PFSK-1 (cell line): ENCODE data around the gene GET4.

ENCODE experiments used
- FOXP2 ChIP-seq: optimal IDR thresholded peaks from 2 replicates; pipeline ENCODE3; 2011; ENCODE audit warnings: borderline replicate concordance, control low read depth, inconsistent platforms; ENCODE audit not compliant: insufficient read depth; ENCODE audit errors: extremely low read length, extremely low read depth
- POLR2AphosphoS5 ChIP-seq: IDR thresholded peaks from 2 replicates; pipeline ENCODE4 v1.6.1; 2012; ENCODE audit warnings: low read depth, mild to moderate bottlenecking, control low read depth, low read length, moderate library complexity
- REST ChIP-seq, 2 experiments: IDR thresholded peaks; 2 replicates each; pipeline versions ENCODE4 v1.6.1 to v1.8.0; 2011 to 2012; ENCODE audit warnings: low read depth in 2 of 2, low read length in 2 of 2, control low read depth in 1 of 2, inconsistent platforms in 1 of 2, mild to moderate bottlenecking in 1 of 2, moderate library complexity in 1 of 2; ENCODE audit not compliant: insufficient read depth in 1 of 2
- SIN3A ChIP-seq: IDR thresholded peaks from 2 replicates; pipeline ENCODE4 v1.6.1; 2012; ENCODE audit warnings: mild to moderate bottlenecking, low read length, moderate library complexity, borderline replicate concordance; ENCODE audit not compliant: insufficient read depth
- TAF1 ChIP-seq: IDR thresholded peaks from 2 replicates; pipeline ENCODE4 v1.6.1; 2012; ENCODE audit warnings: low read length, control low read depth, borderline replicate concordance; ENCODE audit not compliant: insufficient read depth

GET4 gene

GRCh38 chr7:925601-926000, 49.2 kb downstream of the GET4 start:
- no peak for TF ChIP-seq POLR2AphosphoS5
- TF ChIP-seq REST (IDR thresholded peaks at IDR 0.05; ENCODE audit: insufficient read depth in 1 of 2, low read depth in 2 of 2, low read length in 2 of 2), result no peak
- no peak for TF ChIP-seq SIN3A
- TF ChIP-seq FOXP2, result no peak
- no peak for TF ChIP-seq TAF1

GRCh38 chr7:926061-927030, 50.0 kb downstream of the GET4 start:
- TF ChIP-seq SIN3A, result no peak
- no peak for TF ChIP-seq TAF1
- no peak for TF ChIP-seq REST (IDR thresholded peaks at IDR 0.05; ENCODE audit: insufficient read depth in 1 of 2, low read depth in 2 of 2, low read length in 2 of 2)
- TF ChIP-seq POLR2AphosphoS5, result no peak
- no peak for TF ChIP-seq FOXP2

- no peak for TF ChIP-seq SIN3A
Measured at GRCh38 chr7:927031-927671, 50.8 kb downstream of the GET4 start.

GRCh38 chr7:929311-929711, 53.0 kb downstream of the GET4 start:
- TF ChIP-seq REST (IDR thresholded peaks at IDR 0.05; ENCODE audit: insufficient read depth in 1 of 2, low read depth in 2 of 2, low read length in 2 of 2) (no peak), SIN3A (no peak), FOXP2 (no peak), POLR2AphosphoS5 (no peak)

GRCh38 chr7:930975-931758, 54.8 kb downstream of the GET4 start:
- TF ChIP-seq REST (IDR thresholded peaks at IDR 0.05; ENCODE audit: insufficient read depth in 1 of 2, low read depth in 2 of 2, low read length in 2 of 2) (no peak), SIN3A (no peak), FOXP2 (no peak)
